GM12878 (cell line): Measurements from ENCODE around the gene CAMK2N2. TPM values are rescaled to one million over a fixed set of nuclear protein-coding genes. Genes with fewer than 3 reads are reported as not detected.

Source experiments
- ATAC-seq: fragments of 200-7000 bp; cut with Tn5 transposase; 3 replicates; pipeline ENCODE4 v1.9.1; 2020; ENCODE audit warnings: mild to moderate bottlenecking, moderate library complexity
- BruUV-seq: library from RNA; stranded (reverse); fragments of 400-500 nt; replicated peaks from 2 replicates; lab custom pipeline; 2021; lab: Mats Ljungman, UMichigan
- CTCF ChIA-PET: fragments of 300-600 bp; sonication (Branson Sonifier 250); formaldehyde crosslinking; extraction: SDS; loops from one replicate; lab custom pipeline; 2021; ENCODE audit warnings: inconsistent platforms; lab: Yijun Ruan, JAX
- POLR2A ChIA-PET: fragments of 350-600 bp; formaldehyde crosslinking; extraction: SDS; loops from one replicate; lab custom pipeline; 2021; ENCODE audit warnings: inconsistent platforms; lab: Charles Lee
- RAD21 ChIA-PET: fragments of 300-600 bp; sonication (Branson Sonifier 250); formaldehyde crosslinking; loops from one replicate; lab custom pipeline; 2023; ENCODE audit warnings: antibody characterized with exemption; ENCODE audit not compliant: unreplicated experiment; lab: Charles Lee
- SMC1A ChIA-PET: fragments of 300-600 bp; sonication (Branson Sonifier 250); formaldehyde crosslinking; loops from one replicate; lab custom pipeline; 2023; ENCODE audit not compliant: unreplicated experiment, uncharacterized antibody; lab: Charles Lee
- DNase-seq: peaks from one replicate; pipeline ENCODE4 v3.0.0-alpha.2; 2011; ENCODE audit warnings: low read depth, low spot score
- FAIRE-seq: peaks from 3 replicates; lab custom pipeline; 2011; peaks lifted over from hg19 to GRCh38; lab: Jason Lieb, UNC
- H2AFZ ChIP-seq: 2 replicates; pipeline ENCODE4 v1.6.0; 2011; ENCODE audit warnings: low read depth, low read length, control low read depth; ENCODE audit not compliant: control insufficient read depth
- H3K27ac ChIP-seq: 2 replicates; pipeline ENCODE4 v1.5.1; 2011; ENCODE audit warnings: control low read depth; ENCODE audit not compliant: control insufficient read depth, insufficient read depth
- H3K27me3 ChIP-seq, 2 experiments: replicated peaks in 1 of 2; 2 replicates each; pipeline versions ENCODE4 v1.6.0 to v1.6.1; 2011; ENCODE audit warnings: low read length in 1 of 2; ENCODE audit not compliant: control insufficient read depth in 2 of 2, insufficient read depth in 2 of 2
- H3K36me3 ChIP-seq, 2 experiments: 2 replicates each; pipeline ENCODE4 v1.5.1; 2011; ENCODE audit warnings: low read length in 1 of 2; ENCODE audit not compliant: control insufficient read depth in 2 of 2, insufficient read depth in 2 of 2
- H3K4me1 ChIP-seq: 2 replicates; pipeline ENCODE4 v1.6.1; 2011; ENCODE audit warnings: mild to moderate bottlenecking, low read length, moderate library complexity, mixed read lengths; ENCODE audit not compliant: control insufficient read depth, insufficient read depth
- H3K4me2 ChIP-seq: 2 replicates; pipeline ENCODE4 v1.6.0; 2011; ENCODE audit warnings: control low read depth; ENCODE audit not compliant: control insufficient read depth, insufficient read depth
- H3K4me3 ChIP-seq: fragments of 200-600 bp; sonication (generic); 2 replicates; pipeline ENCODE4 v1.5.1; 2016
- H3K79me2 ChIP-seq: 2 replicates; pipeline ENCODE4 v1.6.0; 2011; ENCODE audit warnings: low read length; ENCODE audit not compliant: control insufficient read depth, insufficient read depth
- H3K9ac ChIP-seq: 2 replicates; pipeline ENCODE4 v1.8.0; 2011; ENCODE audit warnings: low read length, control low read depth, mixed read lengths; ENCODE audit not compliant: control insufficient read depth, insufficient read depth
- H3K9me3 ChIP-seq: replicated peaks from 3 replicates; pipeline ENCODE4 v1.5.1; 2011; ENCODE audit warnings: mild to moderate bottlenecking, low read length; ENCODE audit not compliant: control insufficient read depth, insufficient read depth
- H4K20me1 ChIP-seq: 2 replicates; pipeline ENCODE4 v1.6.0; 2011; ENCODE audit not compliant: control insufficient read depth, insufficient read depth
- BRCA1 ChIP-seq: IDR thresholded peaks from 2 replicates; pipeline ENCODE4 v1.6.1; 2011; ENCODE audit warnings: low read depth, low read length, improper control_type of control experiment
- CBX5 ChIP-seq: sonication (generic); IDR thresholded peaks from 2 replicates; pipeline ENCODE4 v1.6.1; 2016; ENCODE audit warnings: low read depth, moderate library complexity, mild to moderate bottlenecking, inconsistent platforms
- CEBPB ChIP-seq, 2 experiments: fragments of 150-350 bp in 1 of 2; IDR thresholded peaks; 2 replicates each; pipeline ENCODE4 v1.6.1; 2012 to 2014; ENCODE audit warnings: low read depth in 2 of 2, low read length in 2 of 2, borderline replicate concordance in 1 of 2, inconsistent platforms in 1 of 2
- ESRRA ChIP-seq: IDR thresholded peaks from 2 replicates; pipeline ENCODE4 v1.6.1; 2012; ENCODE audit warnings: mild to moderate bottlenecking, low read length, improper control_type of control experiment
- FOXK2 ChIP-seq: fragments of 450-650 bp; IDR thresholded peaks from 2 replicates; pipeline ENCODE4 v1.6.1; 2017; ENCODE audit warnings: mild to moderate bottlenecking, moderate library complexity
- HDGF ChIP-seq: fragments of 450-650 bp; IDR thresholded peaks from 2 replicates; pipeline ENCODE4 v1.6.1; 2016; ENCODE audit warnings: antibody characterized with exemption
- MAX ChIP-seq: IDR thresholded peaks from 2 replicates; pipeline ENCODE4 v1.6.1; 2012; ENCODE audit warnings: low read depth, low read length, improper control_type of control experiment
- RAD21 ChIP-seq: IDR thresholded peaks from 2 replicates; pipeline ENCODE4 v1.6.1; 2011; ENCODE audit warnings: mild to moderate bottlenecking, low read depth, low read length, moderate library complexity; ENCODE audit not compliant: insufficient read depth
- RB1 ChIP-seq: fragments of 450-650 bp; formaldehyde crosslinking; IDR thresholded peaks from 2 replicates; pipeline ENCODE4 v1.6.1; 2017; ENCODE audit warnings: mild to moderate bottlenecking, borderline replicate concordance
- SIN3A ChIP-seq: IDR thresholded peaks from 2 replicates; pipeline ENCODE4 v1.6.1; 2012; ENCODE audit warnings: low read depth, low read length, improper control_type of control experiment
- SMAD5 ChIP-seq: IDR thresholded peaks from 2 replicates; pipeline ENCODE4 v1.6.1; 2016; ENCODE audit warnings: antibody characterized with exemption, low read depth
- ZBED1 ChIP-seq: IDR thresholded peaks from 2 replicates; pipeline ENCODE4 v1.6.1; 2016; ENCODE audit warnings: borderline replicate concordance
- ZBTB40 ChIP-seq: fragments of 450-650 bp; IDR thresholded peaks from 2 replicates; pipeline ENCODE4 v1.6.1; 2016; ENCODE audit warnings: mild to moderate bottlenecking, moderate library complexity, borderline replicate concordance
- WGBS: methylation state at CpG from one replicate; pipeline ENCODE4 v1.1.6; 2016; ENCODE audit warnings: low lambda C conversion rate; ENCODE audit not compliant: insufficient replicate concordance, insufficient coverage; ENCODE audit errors: missing lambda C conversion rate; 5-methylcytosine and 5-hydroxymethylcytosine counted together
- in situ Hi-C: fragments of 300-500 bp; cut with MboI; formaldehyde crosslinking; loops from 9 replicates; pipeline ENCODE4 v1.14.3; 2018; ENCODE audit warnings: mixed read lengths
- intact Hi-C: fragments of 100-400 bp; cut with micrococcal nuclease; formaldehyde crosslinking; loops from one replicate; pipeline ENCODE4 v1.14.2; 2022; ENCODE audit not compliant: unreplicated experiment
- polyA plus RNA-seq, 11 experiments: library from polyadenylated mRNA; depleted of rRNA in 4 of 11; unstranded in 6 of 11; stranded (reverse) in 5 of 11; fragments of >200 nt; fragmentation: Nextera tagmentation in 4 of 11; fragmentation: Illumina TruSeq in 1 of 11; extraction: Ambion mirVana in 4 of 11; extraction: Trizol in 1 of 11; gene quantifications; 1 replicate in 1 of 11; 2 replicates in 10 of 11; pipeline versions ENCODE4 v1.2.1 to v1.2.3, GENCODE V29; 2011 to 2016; ENCODE audit warnings: inconsistent platforms in 2 of 11, missing spikeins in 2 of 11, low read depth in 1 of 11
- total RNA-seq, 4 experiments: library from RNA; depleted of rRNA in 3 of 4; stranded (reverse); fragments of >200 nt in 3 of 4; fragmentation: Illumina TruSeq in 1 of 4; extraction: Trizol in 1 of 4; gene quantifications; 2 replicates each; pipeline versions ENCODE4 v1.2.1 to v1.2.3, GENCODE V29; 2013 to 2021
- TF ChIP-seq, protein P1 (sequence below): fragments of 450-650 bp; IDR thresholded peaks from 2 replicates; pipeline ENCODE4 v1.6.1; 2017; ENCODE audit warnings: mild to moderate bottlenecking

The CAMK2N2 gene
- total and polyA plus RNA-seq, 10 of the 15 experiments (the other 5 are each of a cell fraction or from before 2014, with no cell fraction given) = 0.06 to 1.4 (median 0.45) TPM; not detected in 1

DNA sequence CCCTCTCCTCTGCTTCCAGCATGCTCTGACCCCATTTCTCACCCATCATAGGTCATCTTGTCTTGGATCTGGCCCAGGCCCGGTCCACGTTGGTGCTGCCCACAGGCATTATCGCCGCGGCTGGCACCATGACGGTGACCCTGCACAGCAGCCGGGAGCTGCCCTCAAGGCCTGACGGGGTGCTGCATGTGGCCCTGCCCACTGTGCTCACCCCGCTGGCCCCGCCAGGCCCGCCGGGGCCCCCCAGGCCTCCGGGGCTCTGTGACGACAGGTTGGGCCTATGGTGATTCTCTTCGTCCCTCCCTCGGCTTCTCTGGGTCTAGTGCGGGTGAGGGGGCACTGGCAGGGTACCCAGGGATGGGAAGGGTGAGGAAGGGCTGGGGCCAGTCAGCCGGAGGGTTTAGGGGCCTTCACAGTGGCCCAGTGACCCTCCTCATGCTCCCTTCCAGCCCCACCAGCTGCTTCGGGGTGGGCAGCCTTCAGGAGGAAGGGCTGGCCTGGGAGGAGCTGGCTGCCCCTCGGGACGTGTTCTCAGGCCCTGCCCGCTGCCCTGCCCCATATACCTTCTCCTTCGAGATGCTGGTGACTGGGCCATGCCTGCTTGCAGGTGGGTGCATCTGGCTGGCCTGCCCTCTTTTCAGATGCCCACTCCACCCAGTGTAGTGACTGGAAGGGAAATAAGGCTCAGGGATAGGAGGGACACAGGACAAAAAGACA, 28.1 kb downstream of the CAMK2N2 start:
- TF ChIP-seq SIN3A (no peak), CBX5 (no peak), SMAD5 (no peak), ZBTB40 (no peak), ESRRA (no peak), RAD21 (no peak), ZBED1 (no peak), MAX (no peak), CEBPB (IDR thresholded peaks at IDR 0.05; ENCODE audit: borderline replicate concordance in 1 of 2, low read depth in 2 of 2, low read length in 2 of 2) (no peak), HDGF (no peak), BRCA1 (no peak), RB1 (no peak), FOXK2 (no peak)
- TF ChIP-seq, protein P1, sequence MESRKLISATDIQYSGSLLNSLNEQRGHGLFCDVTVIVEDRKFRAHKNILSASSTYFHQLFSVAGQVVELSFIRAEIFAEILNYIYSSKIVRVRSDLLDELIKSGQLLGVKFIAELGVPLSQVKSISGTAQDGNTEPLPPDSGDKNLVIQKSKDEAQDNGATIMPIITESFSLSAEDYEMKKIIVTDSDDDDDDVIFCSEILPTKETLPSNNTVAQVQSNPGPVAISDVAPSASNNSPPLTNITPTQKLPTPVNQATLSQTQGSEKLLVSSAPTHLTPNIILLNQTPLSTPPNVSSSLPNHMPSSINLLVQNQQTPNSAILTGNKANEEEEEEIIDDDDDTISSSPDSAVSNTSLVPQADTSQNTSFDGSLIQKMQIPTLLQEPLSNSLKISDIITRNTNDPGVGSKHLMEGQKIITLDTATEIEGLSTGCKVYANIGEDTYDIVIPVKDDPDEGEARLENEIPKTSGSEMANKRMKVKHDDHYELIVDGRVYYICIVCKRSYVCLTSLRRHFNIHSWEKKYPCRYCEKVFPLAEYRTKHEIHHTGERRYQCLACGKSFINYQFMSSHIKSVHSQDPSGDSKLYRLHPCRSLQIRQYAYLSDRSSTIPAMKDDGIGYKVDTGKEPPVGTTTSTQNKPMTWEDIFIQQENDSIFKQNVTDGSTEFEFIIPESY = no peak
- Histone ChIP-seq H4K20me1 (no peaks in the 10 kb centered on the region), H3K79me2 (no peaks in the 10 kb centered on the region), H3K9me3 (no peaks in the 10 kb centered on the region), H3K27me3 (peaks cover 13 to 18% of the 10 kb centered on the region in 2 experiments), H3K9ac (no peak overlapping the region), H3K4me2 (no peak overlapping the region), H3K4me3 (no peak overlapping the region), H3K36me3 (no peaks in the 10 kb centered on the region), H2AFZ (no peak overlapping the region), H3K27ac (no peak overlapping the region), H3K4me1 (no peaks in the 10 kb centered on the region)
- FAIRE-seq (no peak), ATAC-seq (no peak), DNase-seq (no peak)
- intact Hi-C loops (no loop called here), in situ Hi-C loops (no loop called here)
- SMC1A ChIA-PET = no interaction called here
- RAD21 ChIA-PET = no interaction called here
- POLR2A ChIA-PET = interaction anchor here (0.6 kb wide), 1 partner anchor 30 kb away, joined by 4 read pairs; no protein-coding TSS in a partner anchor
- CTCF ChIA-PET = no interaction called here
- no TSS peak for BruUV-seq
- WGBS = 29% methylated on average over 23 of the region's 23 CpGs
